NCI-H82 (cell line): ENCODE results near the gene RBM47.

ENCODE experiments used
- DNase-seq: peaks from one replicate; lab custom pipeline; 2025; lab: John Stamatoyannopoulos, UW

Gene RBM47

GRCh38 chr4:40623707-40624106 is 6.0 kb downstream of the RBM47 start:
- DNase-seq: no peak

- no peak for DNase-seq
Observed at GRCh38 chr4:40622913-40623312, 6.8 kb downstream of the RBM47 start.

- no peak for DNase-seq
Observed at GRCh38 chr4:40621592-40622512, 7.8 kb downstream of the RBM47 start.

GRCh38 chr4:40621229-40621591 is 8.5 kb downstream of the RBM47 start:
- no peak for DNase-seq

GRCh38 chr4:40619600-40619999 is 10.1 kb downstream of the RBM47 start:
- no peak for DNase-seq

GRCh38 chr4:40617872-40618271 is 11.8 kb downstream of the RBM47 start:
- DNase-seq: no peak

GRCh38 chr4:40614031-40614430 is 15.6 kb downstream of the RBM47 start:
- no peak for DNase-seq

GRCh38 chr4:40613456-40613855 is 16.2 kb downstream of the RBM47 start:
- no peak for DNase-seq

GRCh38 chr4:40612831-40613230 is 16.8 kb downstream of the RBM47 start:
- no peak for DNase-seq

- no peak for DNase-seq
Observed at GRCh38 chr4:40612283-40612682, 17.4 kb downstream of the RBM47 start.

- no peak for DNase-seq
Observed at GRCh38 chr4:40608628-40609027, 21.0 kb downstream of the RBM47 start.

- DNase-seq: no peak
Observed at GRCh38 chr4:40607221-40607620, 22.4 kb downstream of the RBM47 start.

GRCh38 chr4:40606239-40606767 is 23.4 kb downstream of the RBM47 start:
- DNase-seq: no peak

GRCh38 chr4:40603281-40603680 is 26.4 kb downstream of the RBM47 start:
- no peak for DNase-seq

- no peak for DNase-seq
Observed at GRCh38 chr4:40601641-40602040, 28.0 kb downstream of the RBM47 start.

GRCh38 chr4:40600850-40601249 is 28.8 kb downstream of the RBM47 start:
- DNase-seq: no peak

- DNase-seq: no peak
Observed at GRCh38 chr4:40599431-40599830, 30.2 kb downstream of the RBM47 start.

- DNase-seq: peak; percentile 85
Observed at GRCh38 chr4:40596522-40596921, 33.1 kb downstream of the RBM47 start.

GRCh38 chr4:40595981-40596380 is 33.7 kb downstream of the RBM47 start:
- DNase-seq: peak; percentile 30

GRCh38 chr4:40594261-40595178 is 35.1 kb downstream of the RBM47 start:
- peak; percentile 14 for DNase-seq

GRCh38 chr4:40592034-40592433 is 37.6 kb downstream of the RBM47 start:
- no peak for DNase-seq

GRCh38 chr4:40587826-40588225 is 41.8 kb downstream of the RBM47 start:
- DNase-seq: no peak

GRCh38 chr4:40587351-40587750 is 42.3 kb downstream of the RBM47 start:
- no peak for DNase-seq
